ENCODE results near the gene PPP2R2D.

DNA sequence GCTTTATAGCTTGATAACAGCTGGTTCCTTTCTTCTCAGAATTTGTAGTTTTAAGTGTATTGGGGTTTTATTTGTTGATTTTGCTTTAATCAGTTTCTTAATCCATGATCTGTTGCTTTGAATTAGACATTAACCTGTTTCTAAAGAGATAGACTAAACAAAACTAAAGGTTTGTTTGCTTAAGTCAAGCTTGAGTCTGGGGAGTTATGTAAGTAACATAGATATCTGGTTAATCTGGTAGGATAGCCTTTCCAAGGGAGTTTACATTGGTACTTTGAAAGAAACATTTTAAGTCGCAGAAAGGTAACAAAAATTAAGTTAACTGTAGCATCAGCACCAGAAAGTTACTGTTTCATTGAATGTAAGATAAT lies 5.4 kb downstream of the PPP2R2D start:
- TF ChIP-seq, protein P1, sequence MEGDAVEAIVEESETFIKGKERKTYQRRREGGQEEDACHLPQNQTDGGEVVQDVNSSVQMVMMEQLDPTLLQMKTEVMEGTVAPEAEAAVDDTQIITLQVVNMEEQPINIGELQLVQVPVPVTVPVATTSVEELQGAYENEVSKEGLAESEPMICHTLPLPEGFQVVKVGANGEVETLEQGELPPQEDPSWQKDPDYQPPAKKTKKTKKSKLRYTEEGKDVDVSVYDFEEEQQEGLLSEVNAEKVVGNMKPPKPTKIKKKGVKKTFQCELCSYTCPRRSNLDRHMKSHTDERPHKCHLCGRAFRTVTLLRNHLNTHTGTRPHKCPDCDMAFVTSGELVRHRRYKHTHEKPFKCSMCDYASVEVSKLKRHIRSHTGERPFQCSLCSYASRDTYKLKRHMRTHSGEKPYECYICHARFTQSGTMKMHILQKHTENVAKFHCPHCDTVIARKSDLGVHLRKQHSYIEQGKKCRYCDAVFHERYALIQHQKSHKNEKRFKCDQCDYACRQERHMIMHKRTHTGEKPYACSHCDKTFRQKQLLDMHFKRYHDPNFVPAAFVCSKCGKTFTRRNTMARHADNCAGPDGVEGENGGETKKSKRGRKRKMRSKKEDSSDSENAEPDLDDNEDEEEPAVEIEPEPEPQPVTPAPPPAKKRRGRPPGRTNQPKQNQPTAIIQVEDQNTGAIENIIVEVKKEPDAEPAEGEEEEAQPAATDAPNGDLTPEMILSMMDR (IDR thresholded peaks at IDR 0.05), result no peak
- TF ChIP-seq POLR2AphosphoS5 (IDR thresholded peaks at IDR 0.05), result no peak
